ENCODE data around the gene MYH3. TPM values are rescaled to one million over a fixed set of nuclear protein-coding genes. Genes with fewer than 3 reads are reported as not detected.

MYH3 gene
- total and polyA plus RNA-seq, 10 donors: 2.2 to 9.0 (median 4.9) TPM

GRCh38 chr17:10661437-10661836 is 4.3 kb upstream of the MYH3 start:
- no peaks in the 10 kb centered on the region for H3K27me3 ChIP-seq (replicated peaks in 1 of 7)
- H3K36me3 ChIP-seq: peaks cover 0 to 51% (median 5%) of the 10 kb centered on the region in 6 donors
- no peak overlapping the region for H3K4me3 ChIP-seq
- H3K27ac ChIP-seq: no peak overlapping the region
- no peaks in the 10 kb centered on the region for H3K9me3 ChIP-seq
- 86 to 91% (median 87%) methylated on average over 10 of the region's 10 CpGs for WGBS, 5 donors
- TF ChIP-seq POLR2AphosphoS5 (IDR thresholded peaks at IDR 0.05) (no peak), CTCF (IDR thresholded peaks at IDR 0.05 in 8 of 11, conservative IDR thresholded peaks at IDR 0.05 in 3 of 11) (no peak), POLR2A (IDR thresholded peaks at IDR 0.05) (no peak)
- intact Hi-C loops (cut with DNase I; ENCODE audit: low total_unique reads): no loop called here
- DNase-seq: no peak
- H3K4me1 ChIP-seq: no peaks in the 10 kb centered on the region

DNA sequence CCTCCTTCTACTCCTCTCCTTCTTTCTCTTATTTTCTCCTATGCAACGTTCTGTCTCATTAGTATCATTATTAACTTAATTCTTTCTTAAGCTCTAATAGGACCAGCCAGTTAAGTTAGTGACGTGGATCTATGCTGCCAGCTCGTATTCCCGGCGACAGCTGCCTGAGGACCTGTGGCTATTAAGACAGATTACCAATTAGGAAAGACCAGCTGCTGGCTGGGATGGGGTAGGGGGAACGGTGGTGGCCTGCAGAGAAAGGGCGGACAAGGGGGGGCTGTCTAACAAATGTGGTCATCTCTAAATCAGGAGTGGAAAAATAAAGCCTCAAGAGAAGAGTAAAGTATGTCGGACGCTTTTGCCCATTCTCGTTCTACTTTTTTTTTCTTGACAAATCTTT is 770 bp upstream of the MYH3 start:
- WGBS, 5 donors: 76 to 86% (median 82%) methylated on average over 10 of the region's 10 CpGs
- TF ChIP-seq CTCF (IDR thresholded peaks at IDR 0.05 in 8 of 11, conservative IDR thresholded peaks at IDR 0.05 in 3 of 11): no peak
- no peak for TF ChIP-seq POLR2AphosphoS5 (IDR thresholded peaks at IDR 0.05)
- TF ChIP-seq POLR2A (IDR thresholded peaks at IDR 0.05): no peak

DNA sequence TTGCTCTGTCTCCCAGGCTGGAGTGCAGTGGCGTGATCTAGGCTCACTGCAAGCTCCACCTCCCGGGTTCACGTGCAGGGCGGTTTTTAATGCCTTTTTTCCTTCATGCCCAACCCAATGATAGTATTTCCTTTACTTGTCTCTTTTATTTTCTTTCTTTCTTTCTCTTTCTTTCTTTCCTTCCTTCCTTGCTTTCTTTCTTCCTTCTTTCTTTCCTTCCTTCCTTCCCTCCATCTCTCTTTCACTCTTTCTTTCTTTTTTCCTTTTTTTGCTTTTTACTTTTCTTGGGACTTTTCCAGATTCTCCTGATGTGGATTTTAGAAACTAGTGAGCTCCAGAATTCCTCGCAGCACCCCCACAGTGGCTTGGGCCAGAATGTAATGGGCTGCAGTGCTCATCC is 3.1 kb downstream of the MYH3 start:
- H3K4me3 ChIP-seq: no peak overlapping the region
- H3K27me3 ChIP-seq (replicated peaks in 1 of 7): no peaks in the 10 kb centered on the region
- DNase-seq: no peak
- H3K4me1 ChIP-seq: peaks cover 0 to 9% (median 0%) of the 10 kb centered on the region in 6 donors
- H3K9me3 ChIP-seq: no peaks in the 10 kb centered on the region
- intact Hi-C loops (cut with DNase I; ENCODE audit: low total_unique reads): no loop called here
- 74 to 89% (median 84%) methylated on average over 5 of the region's 5 CpGs for WGBS, 5 donors
- TF ChIP-seq POLR2A (IDR thresholded peaks at IDR 0.05) (no peak), POLR2AphosphoS5 (IDR thresholded peaks at IDR 0.05) (no peak), CTCF (IDR thresholded peaks at IDR 0.05 in 8 of 11, conservative IDR thresholded peaks at IDR 0.05 in 3 of 11) (no peak)
- peaks cover 0 to 15% (median 0%) of the 10 kb centered on the region in 6 donors for H3K36me3 ChIP-seq
- H3K27ac ChIP-seq: no peak overlapping the region

More for the DNA sequence above, 770 bp upstream of the MYH3 start:
- H3K27ac ChIP-seq: no peak overlapping the region
- H3K36me3 ChIP-seq: peaks cover 0 to 46% (median 4%) of the 10 kb centered on the region in 6 donors
- intact Hi-C loops (cut with DNase I; ENCODE audit: low total_unique reads): no loop called here
- H3K27me3 ChIP-seq (replicated peaks in 1 of 7): no peaks in the 10 kb centered on the region
- no peaks in the 10 kb centered on the region for H3K9me3 ChIP-seq
- no peak for DNase-seq
- peaks cover 0 to 7% (median 0%) of the 10 kb centered on the region in 6 donors for H3K4me1 ChIP-seq
- H3K4me3 ChIP-seq: no peak overlapping the region

- Histone ChIP-seq H3K4me1 (peaks cover 0 to 9% (median 0%) of the 10 kb centered on the region in 6 donors), H3K27me3 (replicated peaks in 1 of 7) (no peaks in the 10 kb centered on the region), H3K9me3 (no peaks in the 10 kb centered on the region), H3K36me3 (peaks cover 0 to 14% (median 0%) of the 10 kb centered on the region in 6 donors), H3K27ac (no peak overlapping the region), H3K4me3 (no peak overlapping the region)
- intact Hi-C loops (cut with DNase I; ENCODE audit: low total_unique reads): no loop called here
- no peak for DNase-seq
- 18 to 36% (median 27%) methylated on average over 10 to 11 of the region's 11 CpGs for WGBS, 5 donors
- TF ChIP-seq POLR2AphosphoS5 (IDR thresholded peaks at IDR 0.05): no peak
These were observed 4.0 kb downstream of the MYH3 start for GRCh38 chr17:10652984-10653659.

All from spleen (tissue), 11 donors.